Measurements from ENCODE around the gene FADS6. TPM values are rescaled to one million over a fixed set of nuclear protein-coding genes. Genes with fewer than 3 reads are reported as not detected.

The FADS6 gene
- total and polyA plus RNA-seq, 10 of the 15 experiments (the other 5 are each of a cell fraction or from before 2014, with no cell fraction given), result not detected

- TF ChIP-seq NKRF (conservative IDR thresholded peaks at IDR 0.05), result no peak
- TF ChIP-seq HDAC2 (IDR thresholded peaks at IDR 0.05), result no peak
- TF ChIP-seq CUX1 (IDR thresholded peaks at IDR 0.05; ENCODE audit: insufficient replicate concordance, low read depth, low read length), result no peak
These were observed 43.0 kb upstream of the FADS6 start (continued) for GRCh38 chr17:74936470-74936799.

GRCh38 chr17:74935585-74936469 lies 42.4 kb upstream of the FADS6 start, which contains the start of gene OTOP3:
Gene OTOP3 (plus strand): TSS chr17:74935898. CDS start chr17:74935922, 24 bp downstream.
- no peaks in the 10 kb centered on the region for H3K4me1 ChIP-seq (ENCODE audit: control insufficient read depth, insufficient read depth, low read length)
- no peak for ATAC-seq
- ChIA-PET CTCF (interaction anchor here (0.6 to 4.8 kb wide), 3 partner anchors 22 to 356 kb away, joined by 5 to 29 read pairs (median 5); no protein-coding TSS in a partner anchor), POLR2A (no interaction called here), RAD21 (ENCODE audit: unreplicated experiment) (no interaction called here), SMC1A (ENCODE audit: uncharacterized antibody, unreplicated experiment) (no interaction called here)
- intact Hi-C loops (cut with micrococcal nuclease; ENCODE audit: unreplicated experiment), result no loop called here
- no TSS peak for BruUV-seq (replicated peaks)
- no peak within 1 kb of the TSS for H3K27ac ChIP-seq (ENCODE audit: control insufficient read depth, insufficient read depth)
- H3K4me2 ChIP-seq (ENCODE audit: control insufficient read depth, insufficient read depth), result no peak within 1 kb of the TSS
- FAIRE-seq, result no peak
- H3K27me3 ChIP-seq (replicated peaks in 1 of 2; ENCODE audit: control insufficient read depth in 2 of 2, insufficient read depth in 2 of 2, low read length in 1 of 2), result peaks cover 8 to 9% of the 10 kb centered on the region in 2 experiments
- no peak within 1 kb of the TSS for H3K9ac ChIP-seq (ENCODE audit: control insufficient read depth, insufficient read depth, low read length)
- 25% methylated on average over 67 of the region's 78 CpGs for WGBS (ENCODE audit: insufficient coverage, insufficient replicate concordance, low lambda C conversion rate, missing lambda C conversion rate)
- in situ Hi-C loops (cut with MboI), result no loop called here
- no peaks in the 10 kb centered on the region for H3K36me3 ChIP-seq (ENCODE audit: control insufficient read depth in 2 of 2, insufficient read depth in 2 of 2, low read length in 1 of 2)
- no peak for DNase-seq (ENCODE audit: low read depth, low spot score)
- no peaks in the 10 kb centered on the region for H3K9me3 ChIP-seq (replicated peaks; ENCODE audit: control insufficient read depth, insufficient read depth, low read length)
- no peaks in the 10 kb centered on the region for H4K20me1 ChIP-seq (ENCODE audit: control insufficient read depth, insufficient read depth)
- no peak within 1 kb of the TSS for H3K4me3 ChIP-seq
- H3K79me2 ChIP-seq (ENCODE audit: control insufficient read depth, insufficient read depth, low read length), result no peaks in the 10 kb centered on the region
- no peak within 1 kb of the TSS for H2AFZ ChIP-seq (ENCODE audit: control insufficient read depth, low read depth, low read length)
- TF ChIP-seq RELB (IDR thresholded peaks at IDR 0.05; ENCODE audit: low read depth) (no peak), YY1 (IDR thresholded peaks at IDR 0.05; ENCODE audit: low read depth, low read length) (no peak), SMC3 (IDR thresholded peaks at IDR 0.05; ENCODE audit: borderline replicate concordance, low read length) (no peak), RAD51 (IDR thresholded peaks at IDR 0.05) (no peak), SMARCA5 (IDR thresholded peaks at IDR 0.05) (no peak), CBX5 (IDR thresholded peaks at IDR 0.05; ENCODE audit: low read depth) (no peak), BRCA1 (IDR thresholded peaks at IDR 0.05; ENCODE audit: low read depth, low read length) (no peak), PAX8 (IDR thresholded peaks at IDR 0.05) (no peak)

Data from GM12878 (cell line).